ENCODE data around the gene POTEG.
"Not testable (repeated sequence)": the region's sequence is repeated elsewhere in the genome, so short reads cannot be mapped to it uniquely, and the experiment has no call there.

Gene POTEG

GRCh38 chr14:19374451-19374903, 59.7 kb downstream of the POTEG start:
- DNase-seq (ENCODE audit: low read depth in 3 of 3, low spot score in 1 of 3), result not testable (repeated sequence)

GRCh38 chr14:19372813-19373500, 61.2 kb downstream of the POTEG start:
- DNase-seq (ENCODE audit: low read depth in 3 of 3, low spot score in 1 of 3), result not testable (repeated sequence)

- DNase-seq (ENCODE audit: low read depth in 3 of 3, low spot score in 1 of 3), result not testable (repeated sequence)
Measured at GRCh38 chr14:19371767-19372166, 62.4 kb downstream of the POTEG start.

- DNase-seq (ENCODE audit: low read depth in 3 of 3, low spot score in 1 of 3), result not testable (repeated sequence)
Measured at GRCh38 chr14:19362803-19363202, 71.3 kb downstream of the POTEG start.

- DNase-seq (ENCODE audit: low read depth in 3 of 3, low spot score in 1 of 3), result not testable (repeated sequence)
Measured at GRCh38 chr14:19362323-19362722, 71.8 kb downstream of the POTEG start.

- DNase-seq (ENCODE audit: low read depth in 3 of 3, low spot score in 1 of 3), result not testable (repeated sequence)
Measured at GRCh38 chr14:19361636-19362253, 72.4 kb downstream of the POTEG start.

- not testable (repeated sequence) for DNase-seq (ENCODE audit: low read depth in 3 of 3, low spot score in 1 of 3)
Measured at GRCh38 chr14:19360937-19361635, 73.1 kb downstream of the POTEG start.
